Endothelial cell of umbilical vein (primary cell): ENCODE data around the gene SGSM1. TPM values are rescaled to one million over a fixed set of nuclear protein-coding genes. Genes with fewer than 3 reads are reported as not detected.
A peak's percentile ranks its signal among the peaks of the same experiment; 100 is the strongest.

Experiments
- BruUV-seq: library from RNA; stranded (reverse); fragments of 400-500 nt; replicated peaks from 2 replicates; lab custom pipeline; 2021; lab: Mats Ljungman, UMichigan
- CTCF ChIA-PET: fragments of 300-600, 350-600 bp; sonication (Branson Sonifier 250); formaldehyde crosslinking; loops from one replicate; lab custom pipeline; 2021; ENCODE audit warnings: antibody characterized with exemption, inconsistent platforms; lab: Charles Lee
- POLR2A ChIA-PET: fragments of 300-600, 350-600 bp; sonication (Branson Sonifier 250); formaldehyde crosslinking; loops from one replicate; lab custom pipeline; 2021; ENCODE audit warnings: antibody characterized with exemption, inconsistent platforms; lab: Charles Lee
- DNase-seq: peaks from one replicate; pipeline ENCODE4 v3.0.0-alpha.2; 2011; ENCODE audit warnings: low read depth, low spot score
- FAIRE-seq: peaks from 2 replicates; lab custom pipeline; 2011; peaks lifted over from hg19 to GRCh38; lab: Jason Lieb, UNC
- H2AFZ ChIP-seq: 2 replicates; pipeline ENCODE4 v1.6.0; 2012; ENCODE audit warnings: low read depth, low read length, control low read depth, inconsistent platforms
- H3K27ac ChIP-seq: 2 replicates; pipeline ENCODE4 v1.5.1; 2011; ENCODE audit warnings: low read depth, mild to moderate bottlenecking, control low read depth, low read length, moderate library complexity; ENCODE audit not compliant: insufficient read depth
- H3K27me3 ChIP-seq, 2 experiments: 2 replicates each; pipeline versions ENCODE4 v1.6.0 to v1.6.1; 2011; ENCODE audit warnings: low read length in 2 of 2, mixed read lengths in 1 of 2; ENCODE audit not compliant: control insufficient read depth in 2 of 2, insufficient read depth in 2 of 2
- H3K36me3 ChIP-seq, 2 experiments: 2 replicates in 1 of 2; 3 replicates in 1 of 2; pipeline ENCODE4 v1.5.1; 2011; ENCODE audit warnings: low read length in 2 of 2, mild to moderate bottlenecking in 1 of 2, moderate library complexity in 1 of 2; ENCODE audit not compliant: control insufficient read depth in 2 of 2, insufficient read depth in 2 of 2; ENCODE audit errors: extremely low read depth in 1 of 2
- H3K4me1 ChIP-seq: 3 replicates; pipeline ENCODE4 v1.5.1; 2011; ENCODE audit warnings: mild to moderate bottlenecking, low read length; ENCODE audit not compliant: control insufficient read depth, insufficient read depth; ENCODE audit errors: extremely low read depth
- H3K4me2 ChIP-seq: 2 replicates; pipeline ENCODE4 v1.6.1; 2011; ENCODE audit warnings: low read length, control low read depth, mixed read lengths; ENCODE audit not compliant: insufficient read depth
- H3K4me3 ChIP-seq, 3 experiments: fragments of 200-600 bp in 1 of 3; sonication (generic), shearing (Covaris generic) in 1 of 3; replicated peaks in 1 of 3; 2 replicates each; pipeline ENCODE4 v1.5.1; 2011 to 2016; ENCODE audit warnings: control low read depth in 3 of 3, low read length in 3 of 3, mild to moderate bottlenecking in 2 of 3, inconsistent platforms in 1 of 3, low read depth in 1 of 3, moderate library complexity in 1 of 3; ENCODE audit not compliant: insufficient read depth in 1 of 3
- H3K79me2 ChIP-seq: 2 replicates; pipeline ENCODE4 v1.6.0; 2012; ENCODE audit warnings: low read length, inconsistent platforms; ENCODE audit not compliant: control insufficient read depth, insufficient read depth
- H3K9ac ChIP-seq: replicated peaks from 2 replicates; pipeline ENCODE3; 2011; ENCODE audit warnings: low read length, control low read depth; ENCODE audit not compliant: insufficient read depth; ENCODE audit errors: extremely low read depth
- H3K9me1 ChIP-seq: replicated peaks from 3 replicates; pipeline ENCODE4 v1.6.0; 2011; ENCODE audit warnings: mild to moderate bottlenecking, low read length; ENCODE audit not compliant: control insufficient read depth, insufficient read depth; ENCODE audit errors: extremely low read depth
- H3K9me3 ChIP-seq: replicated peaks from 2 replicates; pipeline ENCODE4 v1.5.1; 2012; ENCODE audit warnings: low read length, inconsistent platforms; ENCODE audit not compliant: control insufficient read depth, insufficient read depth
- H4K20me1 ChIP-seq: replicated peaks from 2 replicates; pipeline ENCODE3; 2011; ENCODE audit warnings: mild to moderate bottlenecking, low read length; ENCODE audit not compliant: control insufficient read depth, insufficient read depth; ENCODE audit errors: extremely low read depth
- CTCF ChIP-seq, 2 donors: IDR thresholded peaks; 1 replicate in 1 of 2; 2 replicates in 1 of 2; pipeline ENCODE4 v1.5.1; 2011; ENCODE audit warnings: low read length in 2 of 2, mild to moderate bottlenecking in 2 of 2, moderate library complexity in 2 of 2, control low read depth in 1 of 2, inconsistent platforms in 1 of 2, low read depth in 1 of 2; ENCODE audit not compliant: insufficient read depth in 1 of 2; ENCODE audit errors: extremely low read depth in 1 of 2
- EZH2 ChIP-seq: IDR thresholded peaks from 2 replicates; pipeline ENCODE4 v1.6.1; 2012; ENCODE audit warnings: borderline replicate concordance, low read depth, mild to moderate bottlenecking, moderate library complexity, low read length, inconsistent platforms; ENCODE audit not compliant: severe bottlenecking
- FOS ChIP-seq: IDR thresholded peaks from 2 replicates; pipeline ENCODE4 v1.6.1; 2011; ENCODE audit warnings: mild to moderate bottlenecking, low read length, moderate library complexity, borderline replicate concordance; ENCODE audit not compliant: insufficient read depth
- GATA2 ChIP-seq: IDR thresholded peaks from 2 replicates; pipeline ENCODE4 v1.7.0; 2011; ENCODE audit warnings: low read depth, mild to moderate bottlenecking, moderate library complexity, mixed read lengths, low read length; ENCODE audit not compliant: insufficient read length, insufficient read depth
- JUN ChIP-seq: IDR thresholded peaks from 2 replicates; pipeline ENCODE4 v1.6.1; 2011; ENCODE audit warnings: borderline replicate concordance, low read depth; ENCODE audit not compliant: insufficient read length, insufficient read depth
- MAX ChIP-seq: IDR thresholded peaks from 2 replicates; pipeline ENCODE4 v1.6.1; 2011; ENCODE audit not compliant: insufficient read depth, insufficient read length
- MYC ChIP-seq: IDR thresholded peaks from one replicate; pipeline ENCODE4 v1.6.1; 2011; ENCODE audit warnings: mild to moderate bottlenecking, low read depth, low read length
- POLR2A ChIP-seq: IDR thresholded peaks from 2 replicates; pipeline ENCODE4 v1.6.1; 2012; ENCODE audit warnings: low read depth, mild to moderate bottlenecking, control low read depth, low read length
- POLR2AphosphoS5 ChIP-seq: IDR thresholded peaks from 2 replicates; pipeline ENCODE4 v1.6.1; 2012; ENCODE audit warnings: low read depth, mild to moderate bottlenecking, control low read depth, low read length, moderate library complexity; ENCODE audit not compliant: insufficient read depth
- dilution Hi-C: fragments of 300-500 bp; cut with MboI; formaldehyde crosslinking; loops from one replicate; pipeline ENCODE4 v1.15.0; 2019; ENCODE audit warnings: low sequenced_read_pairs; ENCODE audit not compliant: extremely low pct_ligation_motif_present
- intact Hi-C: fragments of 100-400 bp; cut with micrococcal nuclease; formaldehyde crosslinking; loops from one replicate; pipeline ENCODE4 v1.10.0; 2022
- polyA plus RNA-seq, 4 experiments: library from polyadenylated mRNA; depleted of rRNA in 3 of 4; stranded (reverse) in 3 of 4; unstranded in 1 of 4; fragments of >200 nt; gene quantifications; 2 replicates each; pipeline versions ENCODE4 v1.2.1 to v1.2.3, GENCODE V29; 2011 to 2012; ENCODE audit warnings: missing spikeins in 1 of 4
- total RNA-seq: library from RNA; stranded (reverse); gene quantifications from 2 replicates; pipeline ENCODE4 v1.2.3, GENCODE V29; 2021

The SGSM1 gene
- total and polyA plus RNA-seq, 2 donors (not counting 3 experiments of a cell fraction or from before 2014, with no cell fraction given): 0.10 to 1.1 TPM

- no TSS peak for BruUV-seq
- Histone ChIP-seq H3K4me1 (peaks cover 15% of the 10 kb centered on the region), H3K36me3 (peaks cover 0 to 1% of the 10 kb centered on the region in 2 experiments), H2AFZ (no peak overlapping the region), H3K4me3 (no peak overlapping the region), H3K4me2 (no peak overlapping the region), H3K9me3 (no peaks in the 10 kb centered on the region), H3K27ac (no peak overlapping the region), H3K9me1 (no peaks in the 10 kb centered on the region), H3K79me2 (peaks cover 48% of the 10 kb centered on the region), H3K27me3 (no peaks in the 10 kb centered on the region), H3K9ac (no peak overlapping the region), H4K20me1 (no peaks in the 10 kb centered on the region)
- POLR2A ChIA-PET: interaction anchor here (0.6 kb wide), 1 partner anchor 10 kb away, joined by 3 read pairs; no protein-coding TSS in a partner anchor
- TF ChIP-seq CTCF (IDR thresholded peaks at IDR 0.05; ENCODE audit: extremely low read depth in 1 of 2, insufficient read depth in 1 of 2, low read depth in 1 of 2, low read length in 2 of 2) (no peak), POLR2A (no peak), JUN (no peak)
- intact Hi-C loops: no loop called here
- CTCF ChIA-PET: interaction anchor here (0.6 to 2.1 kb wide), 6 partner anchors 16 to 74 kb away, joined by 3 to 8 read pairs (median 4); no protein-coding TSS in a partner anchor
- dilution Hi-C loops: no loop called here
- FAIRE-seq (peak; percentile 26), DNase-seq (no peak)
Observed at GRCh38 chr22:24975125-24975640, 169.2 kb downstream of the SGSM1 start.

- FAIRE-seq: no peak
- Histone ChIP-seq H3K27me3 (no peaks in the 10 kb centered on the region), H3K4me2 (no peak overlapping the region), H3K9me1 (no peaks in the 10 kb centered on the region), H3K9ac (no peak overlapping the region), H3K9me3 (no peaks in the 10 kb centered on the region), H3K36me3 (peaks cover 0 to 1% of the 10 kb centered on the region in 2 experiments), H3K4me1 (peaks cover 12% of the 10 kb centered on the region), H3K79me2 (peaks cover 48% of the 10 kb centered on the region), H3K27ac (no peak overlapping the region), H2AFZ (no peak overlapping the region), H3K4me3 (no peak overlapping the region), H4K20me1 (no peaks in the 10 kb centered on the region)
- POLR2A ChIA-PET: no interaction called here
- dilution Hi-C loops: no loop called here
- no peak for TF ChIP-seq MAX
- TF ChIP-seq GATA2: no peak
- TF ChIP-seq JUN: no peak
- TF ChIP-seq CTCF (IDR thresholded peaks at IDR 0.05; ENCODE audit: extremely low read depth in 1 of 2, insufficient read depth in 1 of 2, low read depth in 1 of 2, low read length in 2 of 2): no peak
- TF ChIP-seq EZH2: no peak
- TF ChIP-seq POLR2AphosphoS5: no peak
- no peak for TF ChIP-seq MYC
- TF ChIP-seq FOS: no peak
- TF ChIP-seq POLR2A: no peak
- intact Hi-C loops: no loop called here
- DNase-seq: no peak
- BruUV-seq: no TSS peak
- CTCF ChIA-PET: interaction anchor here (0.6 to 2.1 kb wide), 7 partner anchors 10 to 52 kb away, joined by 3 to 8 read pairs (median 5); no protein-coding TSS in a partner anchor
Observed at GRCh38 chr22:24975813-24976341, 169.9 kb downstream of the SGSM1 start.
